Measurements from ENCODE around the gene BOLA2B.
"Not testable (repeated sequence)": the region's sequence is repeated elsewhere in the genome, so short reads cannot be mapped to it uniquely, and the experiment has no call there.

Gene BOLA2B

GRCh38 chr16:30193615-30194014 is at the start of gene BOLA2B, which contains the start of gene SLX1A:
Gene BOLA2B, minus strand, starts transcription at chr16:30193666. Its CDS starts 71 bp downstream, at chr16:30193595.
Gene SLX1A, plus strand, starts transcription at chr16:30193875. Its CDS starts 210 bp downstream, at chr16:30194085.
- DNase-seq: not testable (repeated sequence)

DNA sequence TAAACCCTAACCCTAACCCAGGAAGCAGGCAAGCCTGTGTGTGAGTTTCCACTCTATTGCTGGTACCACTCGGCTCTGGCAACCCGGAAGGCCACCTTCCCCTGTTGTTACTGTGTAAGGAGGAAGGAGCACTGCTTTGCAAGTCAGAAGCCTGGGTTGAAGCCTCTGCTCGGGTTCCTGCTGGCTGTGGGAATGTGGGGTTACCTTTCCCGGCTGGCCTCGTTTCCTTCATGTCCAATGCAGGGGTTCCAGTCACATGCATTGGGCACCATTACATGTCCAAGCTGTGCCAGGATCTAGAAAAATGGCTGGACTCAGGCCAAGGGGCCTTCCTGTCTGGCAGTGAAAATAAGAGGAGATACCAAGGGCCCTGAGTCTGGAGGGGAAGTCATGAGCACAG is 23.6 kb upstream of the BOLA2B start:
- peak; percentile 0 for DNase-seq

DNA sequence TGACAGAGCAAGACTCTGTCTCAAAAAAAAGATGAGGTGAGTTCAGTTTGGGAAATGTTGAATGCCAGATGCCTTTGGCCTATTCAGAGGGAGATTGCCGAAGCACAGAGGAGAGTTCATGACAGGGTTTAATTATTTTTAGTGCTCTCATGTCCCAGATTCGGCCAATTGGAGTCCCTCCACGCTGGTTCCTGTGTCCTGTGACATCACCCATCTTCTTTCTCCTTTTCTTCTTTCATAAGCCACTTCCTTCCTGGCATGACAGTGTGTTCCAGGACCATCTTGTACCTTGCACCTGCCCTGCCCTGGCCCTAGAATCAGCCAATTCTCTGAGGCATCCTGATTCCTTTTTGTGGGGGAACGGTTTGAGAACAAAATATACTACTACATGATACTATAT is 17.9 kb upstream of the BOLA2B start:
- DNase-seq: not testable (repeated sequence)

DNA sequence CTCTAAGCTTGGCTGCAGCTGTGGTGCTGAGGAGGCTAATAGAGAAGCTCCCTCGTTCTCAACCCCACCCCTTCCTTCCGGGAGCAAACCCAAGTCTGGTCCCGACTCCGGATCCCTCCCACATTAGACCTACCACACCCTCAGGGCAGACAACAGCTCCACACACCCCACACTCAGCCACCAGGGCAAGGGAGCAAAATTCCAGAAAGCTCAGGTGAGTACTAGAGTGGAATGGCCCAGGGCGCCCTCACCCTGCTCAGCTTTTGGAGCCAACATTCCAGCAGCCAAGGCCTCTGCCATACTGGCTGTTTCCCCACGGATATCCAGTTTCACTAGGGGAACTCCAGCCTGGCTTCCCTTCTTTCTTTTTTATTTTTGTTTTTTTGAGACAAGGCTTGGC is 15.6 kb upstream of the BOLA2B start:
- not testable (repeated sequence) for DNase-seq

DNA sequence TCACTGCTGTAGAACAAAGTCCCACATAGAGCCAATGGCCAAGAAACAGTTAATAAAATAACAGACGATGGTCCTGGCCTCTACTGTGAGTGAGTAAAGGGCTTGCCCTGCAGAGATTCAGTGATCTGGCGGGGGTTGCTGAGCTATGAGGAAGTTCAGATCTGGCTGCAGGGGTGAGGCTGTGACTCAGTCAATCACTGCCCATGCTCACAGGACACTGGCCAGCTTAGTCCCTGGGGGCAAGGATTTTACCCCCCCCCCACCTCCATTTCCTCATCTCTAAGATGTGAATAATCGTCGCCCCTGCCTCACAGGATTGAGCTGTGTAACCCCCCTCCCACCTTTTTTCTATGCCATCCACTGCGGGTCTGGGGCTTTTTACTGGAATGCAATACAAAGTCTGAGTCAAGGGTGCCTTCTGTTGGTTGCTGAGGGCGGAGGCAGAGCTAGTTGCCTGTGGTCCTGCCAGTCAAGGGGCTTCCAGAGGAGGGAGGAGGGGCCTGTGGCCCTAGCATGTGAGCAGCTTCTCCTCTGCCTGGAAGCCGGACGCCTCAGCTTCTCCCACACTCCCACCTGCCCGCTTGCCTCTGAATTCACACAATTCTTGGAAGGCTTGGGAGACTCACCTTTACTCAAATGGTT is 13.7 kb upstream of the BOLA2B start:
- peak; percentile 0 for DNase-seq

GRCh38 chr16:30206252-30206651 is 12.8 kb upstream of the BOLA2B start:
- not testable (repeated sequence) for DNase-seq

DNA sequence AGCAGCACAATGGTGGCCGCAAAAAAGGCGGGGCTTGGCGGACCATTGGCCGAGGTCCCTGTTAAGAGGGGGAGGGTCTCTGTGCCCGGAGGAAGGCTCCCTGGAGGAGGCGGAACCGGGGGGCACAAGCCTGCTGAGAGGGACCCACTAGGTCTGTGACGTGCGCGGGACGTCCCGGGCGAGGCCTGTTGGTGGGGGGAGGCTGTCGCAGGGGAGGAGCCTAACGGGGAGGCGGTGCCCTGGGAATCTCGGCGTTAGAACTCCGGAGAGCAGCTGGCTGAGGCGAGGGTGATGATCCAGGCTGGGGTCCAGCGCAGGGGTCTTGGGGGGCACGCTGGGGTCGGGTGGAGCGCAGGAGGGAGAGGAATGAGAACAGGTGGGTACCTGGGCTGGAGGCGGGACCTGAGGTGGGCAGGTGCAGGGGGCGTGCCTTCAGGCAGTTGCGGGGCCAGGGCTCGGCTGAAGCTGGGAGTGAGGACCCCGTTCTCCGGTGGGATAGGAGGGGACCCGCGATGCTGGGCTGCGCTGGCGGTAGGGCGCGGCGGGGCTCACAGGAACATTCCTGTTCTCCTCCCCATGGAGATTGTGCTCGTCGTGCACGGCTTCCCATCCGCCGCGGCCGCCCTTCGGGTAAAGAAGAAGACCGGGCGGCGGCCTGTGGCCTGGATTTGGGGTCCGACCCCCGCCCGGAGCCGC is 12.2 kb upstream of the BOLA2B start:
- DNase-seq: peak; percentile 0

GRCh38 chr16:30199608-30200343 is 6.3 kb upstream of the BOLA2B start:
- not testable (repeated sequence) for DNase-seq

GRCh38 chr16:30199049-30199448 is 5.6 kb upstream of the BOLA2B start, which contains the start of gene SULT1A3:
Gene SULT1A3, plus strand, starts transcription at chr16:30199255. Its CDS starts 1,474 bp downstream, at chr16:30200729.
- DNase-seq: not testable (repeated sequence)

DNA sequence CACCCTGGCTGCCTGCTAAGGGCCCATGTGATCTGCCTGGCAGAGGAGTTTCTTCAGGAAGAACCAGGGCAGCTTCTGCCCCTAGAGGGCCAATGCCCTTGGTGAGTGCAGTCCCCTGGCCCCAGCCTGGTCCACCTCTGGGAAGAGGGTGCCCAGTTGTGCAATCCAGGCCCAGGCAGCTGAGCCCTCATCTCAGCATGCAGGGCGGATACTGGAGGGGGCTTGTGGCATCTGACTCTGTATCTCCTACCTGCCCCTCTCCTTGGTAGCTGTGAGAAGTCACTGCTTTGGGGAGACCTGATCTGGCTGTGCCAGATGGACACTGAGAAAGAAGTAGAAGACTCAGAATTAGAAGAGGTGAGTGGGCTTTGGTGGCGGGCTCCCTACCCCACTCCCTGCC is 3.5 kb upstream of the BOLA2B start:
- DNase-seq: not testable (repeated sequence)

DNA sequence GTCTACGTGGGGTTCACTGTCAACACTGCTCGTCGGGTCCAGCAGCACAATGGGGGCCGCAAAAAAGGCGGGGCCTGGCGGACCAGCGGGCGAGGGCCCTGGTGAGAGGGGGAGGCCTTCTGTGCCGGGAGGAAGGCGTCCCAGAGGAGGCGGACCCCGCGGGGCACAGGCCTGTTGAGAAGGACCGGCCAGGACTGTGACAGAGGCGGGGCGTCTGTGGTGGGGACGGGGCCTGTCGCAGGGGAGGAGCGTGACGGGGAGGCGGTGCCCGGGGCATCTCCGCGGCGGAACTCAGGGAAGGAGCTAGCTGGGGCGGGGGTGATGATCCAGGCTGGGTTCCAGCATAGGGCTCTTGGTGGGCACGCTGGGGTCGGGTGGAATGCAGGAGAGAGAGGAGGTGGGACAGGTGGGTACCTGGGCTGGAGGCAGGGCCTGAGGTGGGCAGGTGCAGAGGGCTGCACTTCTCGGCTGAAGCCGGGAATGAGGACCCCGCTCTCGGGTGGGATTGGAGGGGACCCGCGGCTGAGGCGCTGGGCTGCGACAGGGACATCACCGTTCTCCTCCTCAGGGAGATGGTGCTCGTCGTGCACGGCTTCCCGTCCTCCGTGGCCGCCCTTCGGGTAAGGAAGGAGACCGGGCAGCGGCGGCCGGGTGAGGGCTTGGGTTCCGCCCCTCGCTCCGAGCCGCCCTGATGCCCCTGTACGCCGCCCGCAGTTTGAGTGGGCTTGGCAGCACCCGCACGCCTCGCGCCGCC is 883 bp upstream of the BOLA2B start:
- not testable (repeated sequence) for DNase-seq

DNA sequence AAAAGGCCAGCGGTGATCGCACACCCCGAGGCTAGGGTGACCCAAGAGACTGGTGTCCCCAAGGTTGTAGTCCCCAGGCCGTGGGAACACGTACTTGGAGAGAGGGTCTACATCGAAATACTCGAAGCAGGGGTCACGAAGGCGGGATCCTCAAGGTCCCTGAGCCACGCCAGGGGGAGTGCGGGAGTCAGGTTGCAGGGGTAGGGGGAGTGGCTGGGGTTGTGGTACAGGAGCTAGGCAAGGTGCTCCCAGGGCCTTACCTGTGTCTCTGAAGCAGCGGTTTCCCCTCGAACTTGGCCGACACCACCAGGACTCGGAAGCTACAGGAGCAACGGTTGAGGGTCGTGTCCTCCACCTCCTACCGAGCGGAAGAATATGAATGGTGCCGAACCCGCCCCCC is 368 bp downstream of the BOLA2B start:
- not testable (repeated sequence) for DNase-seq

DNA sequence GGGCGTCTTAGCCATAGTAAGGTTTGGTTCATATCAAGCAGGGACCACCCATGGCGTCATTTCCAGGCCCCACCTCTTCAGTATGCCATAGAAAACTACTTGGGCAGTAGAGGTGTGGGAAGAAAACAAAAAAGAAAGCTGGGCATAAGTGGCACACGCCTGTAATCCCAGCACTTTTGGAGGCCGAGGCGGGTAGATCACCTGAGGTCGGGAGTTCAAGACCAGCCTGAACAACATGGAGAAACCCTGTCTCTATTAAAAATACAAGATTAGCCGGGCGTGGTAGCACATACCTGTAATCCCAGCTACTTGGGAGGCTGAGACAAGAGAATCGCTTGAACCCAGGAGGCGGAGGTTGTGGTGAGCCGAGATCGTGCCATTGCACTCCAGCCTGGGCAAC is 2.3 kb downstream of the BOLA2B start:
- not testable (repeated sequence) for DNase-seq

- no peak for DNase-seq
These were observed 5.4 kb downstream of the BOLA2B start for GRCh38 chr16:30187971-30188561.

GRCh38 chr16:30187556-30187865 is 6.0 kb downstream of the BOLA2B start:
- DNase-seq: no peak

DNA sequence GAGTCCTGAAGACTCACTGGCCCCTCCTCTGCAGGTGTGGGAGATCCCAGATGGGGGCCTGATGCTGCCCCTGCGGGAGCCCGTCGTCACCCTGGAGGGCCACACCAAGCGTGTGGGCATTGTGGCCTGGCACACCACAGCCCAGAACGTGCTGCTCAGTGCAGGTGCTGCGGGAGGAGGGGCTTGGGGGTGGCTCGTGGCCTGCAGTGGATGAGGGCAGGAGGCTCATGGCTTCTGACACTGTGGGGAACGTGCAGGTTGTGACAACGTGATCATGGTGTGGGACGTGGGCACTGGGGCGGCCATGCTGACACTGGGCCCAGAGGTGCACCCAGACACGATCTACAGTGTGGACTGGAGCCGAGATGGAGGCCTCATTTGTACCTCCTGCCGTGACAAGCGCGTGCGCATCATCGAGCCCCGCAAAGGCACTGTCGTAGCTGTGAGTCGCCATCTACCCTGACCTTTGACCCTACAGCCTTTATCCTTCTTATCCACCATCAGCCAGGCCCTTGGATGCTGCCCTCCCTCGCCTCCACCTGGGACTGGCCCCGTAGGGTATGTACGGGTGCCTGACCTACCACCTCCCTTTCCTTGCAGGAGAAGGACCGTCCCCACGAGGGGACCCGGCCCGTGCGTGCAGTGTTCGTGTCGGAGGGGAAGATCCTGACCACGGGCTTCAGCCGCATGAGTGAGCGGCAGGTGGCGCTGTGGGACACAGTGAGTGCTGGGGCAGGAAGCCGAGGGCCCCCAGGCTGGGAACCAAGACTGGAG is 6.5 kb downstream of the BOLA2B start:
- peak; percentile 89 for DNase-seq

DNA sequence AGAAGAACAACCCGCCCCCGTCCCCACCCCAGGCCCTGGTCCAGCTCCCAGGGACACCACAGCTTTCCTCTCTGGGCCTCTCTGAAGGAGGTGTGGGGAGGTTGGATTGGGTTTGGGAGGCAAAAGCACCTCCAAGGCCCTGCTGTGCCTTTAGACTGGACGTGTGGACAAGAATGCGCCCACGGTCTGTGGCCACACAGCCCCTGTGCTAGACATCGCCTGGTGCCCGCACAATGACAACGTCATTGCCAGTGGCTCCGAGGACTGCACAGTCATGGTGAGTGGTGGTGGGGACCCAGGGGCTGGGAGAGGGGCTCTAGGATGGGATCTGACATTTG is 7.1 kb downstream of the BOLA2B start:
- DNase-seq: no peak

- peak; percentile 92 for DNase-seq
These were observed 7.6 kb downstream of the BOLA2B start for GRCh38 chr16:30185683-30186421.

- no peak for DNase-seq
These were observed 8.4 kb downstream of the BOLA2B start for GRCh38 chr16:30184891-30185682.
